Sigmoid colon (tissue), 7 donors: ENCODE results near the gene GALNT14. TPM values are rescaled to one million over a fixed set of nuclear protein-coding genes. Genes with fewer than 3 reads are reported as not detected.

ENCODE experiments used
- DNase-seq: peaks from one replicate; pipeline ENCODE4 v3.0.0-alpha.2; 2019
- H3K27ac ChIP-seq, 4 donors: fragments of 200-600 bp; sonication (generic); one replicate each; pipeline ENCODE4 v1.5.1; 2016 to 2019; ENCODE audit warnings: mild to moderate bottlenecking in 1 of 4
- H3K27me3 ChIP-seq, 3 donors: fragments of 200-600 bp; sonication (generic); one replicate each; pipeline ENCODE4 v1.5.1; 2019; ENCODE audit warnings: mild to moderate bottlenecking in 1 of 3
- H3K36me3 ChIP-seq, 4 donors: fragments of 200-600 bp; sonication (generic); one replicate each; pipeline ENCODE4 v1.5.1; 2016 to 2019
- H3K4me1 ChIP-seq, 4 donors: fragments of 200-600 bp; sonication (generic); one replicate each; pipeline ENCODE4 v1.5.1; 2017 to 2019
- H3K4me3 ChIP-seq, 4 donors: fragments of 200-600 bp; sonication (generic); one replicate each; pipeline ENCODE4 v1.5.1; 2017 to 2019; ENCODE audit warnings: mild to moderate bottlenecking in 2 of 4, moderate library complexity in 1 of 4
- H3K9me3 ChIP-seq, 4 donors: fragments of 200-600 bp in 3 of 4; sonication (generic) in 3 of 4; one replicate each; pipeline versions ENCODE4 v1.5.1 to v1.6.1; 2013 to 2019
- EP300 ChIP-seq, 4 donors: sonication (generic); formaldehyde crosslinking; IDR thresholded peaks; one replicate each; pipeline ENCODE4 v1.6.1; 2017; ENCODE audit warnings: antibody characterized with exemption in 4 of 4
- POLR2A ChIP-seq, 2 donors: fragments of 450-650 bp; IDR thresholded peaks; one replicate each; pipeline ENCODE4 v1.6.1; 2016; ENCODE audit warnings: antibody characterized with exemption in 2 of 2, mild to moderate bottlenecking in 2 of 2, moderate library complexity in 2 of 2
- POLR2AphosphoS5 ChIP-seq, 4 donors: sonication (generic); formaldehyde crosslinking; IDR thresholded peaks; one replicate each; pipeline ENCODE4 v1.6.1; 2017; ENCODE audit warnings: antibody characterized with exemption in 4 of 4
- WGBS, 2 donors: extraction: QIAGEN DNeasy Blood & Tissue Kit; methylation state at CpG; one replicate each; pipeline ENCODE4 v1.1.7; 2013; 5-methylcytosine and 5-hydroxymethylcytosine counted together
- intact Hi-C: fragments of 100-400 bp; cut with DNase I; formaldehyde crosslinking; loops from one replicate; pipeline ENCODE4 v1.15.1; 2023
- polyA plus RNA-seq, 3 donors: library from polyadenylated mRNA; stranded (reverse); fragments of 200-250 nt; gene quantifications; one replicate each; pipeline ENCODE4 v1.2.3, GENCODE V29; 2013
- total RNA-seq, 4 donors: library from RNA; depleted of rRNA; stranded (reverse); fragments of >200 nt; gene quantifications; one replicate each; pipeline ENCODE4 v1.1.0, GENCODE V29; 2016
- TF ChIP-seq, protein P1 (sequence below), 4 experiments: fragments of 450-650 bp in 3 of 4; fragments of 200-600 bp in 1 of 4; IDR thresholded peaks; one replicate each; pipeline ENCODE4 v1.5.1; 2016 to 2019; ENCODE audit warnings: antibody characterized with exemption in 4 of 4, mild to moderate bottlenecking in 3 of 4, moderate library complexity in 2 of 4
- donor health status: healthy with polysubstance abuse.
- donor health status: Bipolar disorder and iron deficiency.
- donor health status: healthy.

Gene GALNT14
- total and polyA plus RNA-seq, 7 donors = 1.2 to 2.3 (median 1.2) TPM; not detected in 4

DNA sequence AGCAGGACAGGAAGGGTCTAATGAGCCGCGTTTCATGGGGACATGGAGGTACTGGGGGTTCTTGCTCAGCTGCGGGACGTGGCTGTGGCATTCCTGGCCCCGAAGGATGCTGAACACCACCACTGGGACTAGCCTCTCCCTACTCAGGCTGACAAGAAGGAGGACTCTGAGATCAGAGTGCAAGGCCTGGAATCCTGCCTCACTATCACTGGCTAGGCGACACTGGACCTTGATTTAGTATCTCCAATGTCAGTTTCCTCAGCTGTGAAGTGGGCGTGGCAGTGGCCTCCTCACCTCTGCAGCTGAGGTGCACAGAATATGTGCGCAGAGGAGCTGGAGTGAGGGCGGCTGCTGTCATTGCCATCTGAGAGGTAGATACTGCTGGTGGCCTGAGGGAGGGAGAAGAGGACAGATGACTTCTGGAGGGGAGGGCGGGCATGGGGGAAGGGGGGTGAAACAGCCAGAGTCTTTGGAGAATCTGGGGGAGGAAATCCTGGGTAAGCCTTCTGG lies 173.2 kb downstream of the GALNT14 start:
- Histone ChIP-seq H3K9me3 (no peaks in the 10 kb centered on the region), H3K4me3 (no peak overlapping the region), H3K36me3 (no peaks in the 10 kb centered on the region), H3K27me3 (peaks cover 0 to 14% (median 0%) of the 10 kb centered on the region in 3 donors), H3K27ac (no peak overlapping the region), H3K4me1 (no peaks in the 10 kb centered on the region)
- no peak for DNase-seq
- WGBS, 2 donors = 81 to 90% methylated on average over 10 of the region's 10 CpGs
- TF ChIP-seq POLR2AphosphoS5 (IDR thresholded peaks at IDR 0.05) (no peak), POLR2A (IDR thresholded peaks at IDR 0.05) (no peak), EP300 (IDR thresholded peaks at IDR 0.05) (no peak)
- TF ChIP-seq, protein P1, sequence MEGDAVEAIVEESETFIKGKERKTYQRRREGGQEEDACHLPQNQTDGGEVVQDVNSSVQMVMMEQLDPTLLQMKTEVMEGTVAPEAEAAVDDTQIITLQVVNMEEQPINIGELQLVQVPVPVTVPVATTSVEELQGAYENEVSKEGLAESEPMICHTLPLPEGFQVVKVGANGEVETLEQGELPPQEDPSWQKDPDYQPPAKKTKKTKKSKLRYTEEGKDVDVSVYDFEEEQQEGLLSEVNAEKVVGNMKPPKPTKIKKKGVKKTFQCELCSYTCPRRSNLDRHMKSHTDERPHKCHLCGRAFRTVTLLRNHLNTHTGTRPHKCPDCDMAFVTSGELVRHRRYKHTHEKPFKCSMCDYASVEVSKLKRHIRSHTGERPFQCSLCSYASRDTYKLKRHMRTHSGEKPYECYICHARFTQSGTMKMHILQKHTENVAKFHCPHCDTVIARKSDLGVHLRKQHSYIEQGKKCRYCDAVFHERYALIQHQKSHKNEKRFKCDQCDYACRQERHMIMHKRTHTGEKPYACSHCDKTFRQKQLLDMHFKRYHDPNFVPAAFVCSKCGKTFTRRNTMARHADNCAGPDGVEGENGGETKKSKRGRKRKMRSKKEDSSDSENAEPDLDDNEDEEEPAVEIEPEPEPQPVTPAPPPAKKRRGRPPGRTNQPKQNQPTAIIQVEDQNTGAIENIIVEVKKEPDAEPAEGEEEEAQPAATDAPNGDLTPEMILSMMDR (IDR thresholded peaks at IDR 0.05) = no peak
- intact Hi-C loops = no loop called here

DNA sequence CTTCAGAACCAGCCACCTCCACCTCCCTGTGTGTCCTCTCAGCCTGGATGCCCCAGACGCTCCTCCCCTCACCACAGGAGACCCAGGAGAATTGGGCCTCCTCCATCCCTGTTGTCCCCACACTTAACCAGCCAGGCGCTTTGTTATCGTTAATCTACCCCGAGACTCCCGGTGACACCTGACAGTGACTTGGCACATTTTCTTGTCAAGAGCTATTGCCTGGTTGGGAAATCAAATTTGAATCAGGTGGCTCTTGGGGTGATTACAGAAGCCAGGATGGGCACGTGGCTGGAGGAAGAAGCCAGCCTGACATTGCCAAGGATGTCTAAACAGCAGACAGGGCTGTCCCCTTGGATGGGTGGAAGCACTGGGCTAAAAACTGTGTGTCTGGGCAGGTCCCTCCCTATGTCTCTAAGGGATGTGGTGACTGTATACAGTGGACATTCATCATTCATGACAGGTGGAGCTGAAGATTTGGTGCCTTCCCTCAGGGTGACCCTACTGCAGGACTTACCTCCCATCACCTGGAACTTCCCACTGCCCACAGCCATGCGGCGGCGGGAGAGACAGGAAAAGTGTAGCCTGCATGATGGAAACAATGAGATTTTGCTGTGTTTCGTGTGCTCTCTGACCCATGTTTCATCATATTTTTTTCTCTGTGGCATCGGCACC lies 173.8 kb downstream of the GALNT14 start:
- no peaks in the 10 kb centered on the region for H3K4me1 ChIP-seq
- TF ChIP-seq POLR2A (IDR thresholded peaks at IDR 0.05) = no peak
- intact Hi-C loops = no loop called here
- WGBS, 2 donors = 83 to 93% methylated on average over 11 of the region's 11 CpGs
- H3K27me3 ChIP-seq = peaks cover 0 to 14% (median 0%) of the 10 kb centered on the region in 3 donors
- no peak for DNase-seq
- no peaks in the 10 kb centered on the region for H3K36me3 ChIP-seq
- H3K4me3 ChIP-seq = no peak overlapping the region
- H3K27ac ChIP-seq = no peak overlapping the region
- H3K9me3 ChIP-seq = no peaks in the 10 kb centered on the region

DNA sequence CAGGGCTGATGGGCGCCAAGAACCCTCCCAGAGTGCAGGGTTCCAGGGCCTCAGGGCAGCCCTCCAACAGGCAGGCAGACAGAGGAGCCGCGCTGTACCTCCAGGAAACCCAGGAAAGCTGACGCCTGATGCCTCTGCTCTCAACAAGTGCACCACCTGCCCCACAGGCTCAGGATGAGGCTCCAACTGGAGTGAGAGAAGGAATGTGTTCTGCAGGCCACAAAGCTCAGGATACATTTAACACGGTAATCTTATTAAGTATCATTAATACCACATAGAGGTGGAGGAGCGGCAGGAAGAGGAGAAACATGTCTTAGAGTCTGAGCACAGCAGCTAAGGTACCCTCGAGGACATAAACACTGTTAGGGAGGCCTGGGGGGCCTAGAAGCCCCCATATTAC lies 175.1 kb downstream of the GALNT14 start:
- no peaks in the 10 kb centered on the region for H3K9me3 ChIP-seq
- intact Hi-C loops = no loop called here
- no peak overlapping the region for H3K4me3 ChIP-seq
- no peak for DNase-seq
- no peaks in the 10 kb centered on the region for H3K36me3 ChIP-seq
- WGBS, 2 donors = 75 to 87% methylated on average over 7 of the region's 7 CpGs
- TF ChIP-seq POLR2A (IDR thresholded peaks at IDR 0.05) (no peak), EP300 (IDR thresholded peaks at IDR 0.05) (no peak), POLR2AphosphoS5 (IDR thresholded peaks at IDR 0.05) (no peak)
- TF ChIP-seq, protein P1 (IDR thresholded peaks at IDR 0.05) = no peak
- H3K27me3 ChIP-seq = peaks cover 0 to 6% (median 0%) of the 10 kb centered on the region in 3 donors
- no peak overlapping the region for H3K27ac ChIP-seq
- no peaks in the 10 kb centered on the region for H3K4me1 ChIP-seq

DNA sequence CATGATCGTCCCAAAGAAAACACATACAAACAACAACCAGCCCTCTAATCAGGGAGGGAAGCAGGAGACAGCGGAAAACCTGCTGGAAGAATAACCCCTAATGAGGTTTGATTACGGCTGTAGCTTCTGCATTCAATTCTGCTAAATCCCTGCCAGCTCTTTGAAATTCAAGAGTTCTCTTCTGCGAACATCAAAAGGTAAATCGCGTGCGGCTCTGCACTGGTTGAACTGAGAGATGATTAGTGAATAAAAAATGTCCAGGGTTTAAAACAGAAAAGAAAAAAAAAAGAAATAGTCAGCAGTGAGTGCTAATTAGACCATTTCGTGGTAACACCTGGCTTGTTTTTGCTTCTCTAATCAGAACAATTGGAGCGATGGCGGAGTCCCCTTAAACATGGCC lies 178.0 kb downstream of the GALNT14 start:
- no peak overlapping the region for H3K4me3 ChIP-seq
- 92 to 96% methylated on average over 10 of the region's 10 CpGs for WGBS, 2 donors
- H3K36me3 ChIP-seq = no peaks in the 10 kb centered on the region
- no peak overlapping the region for H3K27ac ChIP-seq
- TF ChIP-seq, protein P1 (IDR thresholded peaks at IDR 0.05) = no peak
- TF ChIP-seq EP300 (IDR thresholded peaks at IDR 0.05) (no peak), POLR2AphosphoS5 (IDR thresholded peaks at IDR 0.05) (no peak), POLR2A (IDR thresholded peaks at IDR 0.05) (no peak)
- no peaks in the 10 kb centered on the region for H3K9me3 ChIP-seq
- H3K27me3 ChIP-seq = peaks cover 0 to 6% (median 0%) of the 10 kb centered on the region in 3 donors
- peaks cover 0 to 13% (median 0%) of the 10 kb centered on the region in 4 donors for H3K4me1 ChIP-seq
- intact Hi-C loops = no loop called here
- no peak for DNase-seq

DNA sequence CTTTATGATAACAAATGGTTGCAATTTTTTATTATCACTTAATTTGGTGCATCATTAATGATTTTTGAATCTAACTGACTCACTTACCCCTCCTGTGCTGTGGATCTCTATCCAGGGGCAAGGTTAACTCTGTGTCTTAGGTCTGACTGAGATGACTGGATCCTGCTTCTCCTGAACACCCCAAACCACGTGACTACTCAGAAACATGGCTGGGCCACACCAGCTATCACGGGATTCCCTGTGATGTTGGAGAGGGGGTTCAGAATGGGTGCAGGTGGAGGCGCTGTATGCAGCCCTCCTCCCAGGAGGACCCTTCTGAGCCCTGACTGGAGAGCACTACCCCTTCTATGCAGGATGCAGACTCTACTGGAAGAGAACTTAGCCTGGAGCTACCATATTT lies 178.6 kb downstream of the GALNT14 start:
- Histone ChIP-seq H3K9me3 (no peaks in the 10 kb centered on the region), H3K36me3 (no peaks in the 10 kb centered on the region), H3K4me3 (no peak overlapping the region), H3K27me3 (peaks cover 0 to 4% (median 0%) of the 10 kb centered on the region in 3 donors), H3K27ac (no peak overlapping the region), H3K4me1 (peaks cover 0 to 13% (median 0%) of the 10 kb centered on the region in 4 donors)
- TF ChIP-seq EP300 (IDR thresholded peaks at IDR 0.05) (no peak), POLR2A (IDR thresholded peaks at IDR 0.05) (no peak), POLR2AphosphoS5 (IDR thresholded peaks at IDR 0.05) (no peak)
- TF ChIP-seq, protein P1 (IDR thresholded peaks at IDR 0.05) = no peak
- no peak for DNase-seq
- WGBS, 2 donors = 89 to 91% methylated on average over 3 of the region's 3 CpGs
- intact Hi-C loops = no loop called here
